ENCODE measurements around the gene ASPRV1. TPM values are rescaled to one million over a fixed set of nuclear protein-coding genes. Genes with fewer than 3 reads are reported as not detected.

ASPRV1 gene
- total RNA-seq, 1 experiment from 2014 or later: 0.71 TPM

GRCh38 chr2:69950241-69950640 is 11.2 kb downstream of the ASPRV1 start:
- Histone ChIP-seq H3K4me1 (ENCODE audit: low read length) (peaks cover 11% of the 10 kb centered on the region), H3K4me2 (ENCODE audit: low read depth, low read length, poor library complexity, severe bottlenecking) (no peak overlapping the region), H3K79me2 (ENCODE audit: low read length) (no peaks in the 10 kb centered on the region), H3K9me3 (ENCODE audit: low read length) (no peaks in the 10 kb centered on the region), H3K27me3 (ENCODE audit: low read length) (no peaks in the 10 kb centered on the region), H3K9ac (ENCODE audit: low read length) (no peak overlapping the region), H3K27ac (ENCODE audit: low read length) (no peak overlapping the region), H2AFZ (ENCODE audit: low read length) (no peak overlapping the region), H3K9me2 (replicated peaks; ENCODE audit: insufficient read depth, low read length) (no peaks in the 10 kb centered on the region), H4K20me1 (ENCODE audit: insufficient read depth, low read depth, low read length) (no peaks in the 10 kb centered on the region), H3K4me3 (ENCODE audit: low read length) (no peak overlapping the region), H3K36me3 (ENCODE audit: insufficient read depth, low read length) (no peaks in the 10 kb centered on the region)
- DNase-seq: no peak

- H3K36me3 ChIP-seq (ENCODE audit: insufficient read depth, low read length): no peaks in the 10 kb centered on the region
- no peaks in the 10 kb centered on the region for H3K9me2 ChIP-seq (replicated peaks; ENCODE audit: insufficient read depth, low read length)
- no peak overlapping the region for H3K27ac ChIP-seq (ENCODE audit: low read length)
- H3K4me3 ChIP-seq (ENCODE audit: low read length): no peak overlapping the region
- H3K4me1 ChIP-seq (ENCODE audit: low read length): peaks cover 3% of the 10 kb centered on the region
- no peaks in the 10 kb centered on the region for H3K27me3 ChIP-seq (ENCODE audit: low read length)
- H3K9ac ChIP-seq (ENCODE audit: low read length): no peak overlapping the region
- H3K4me2 ChIP-seq (ENCODE audit: low read depth, low read length, poor library complexity, severe bottlenecking): no peak overlapping the region
- H3K79me2 ChIP-seq (ENCODE audit: low read length): no peaks in the 10 kb centered on the region
- DNase-seq: no peak
- no peaks in the 10 kb centered on the region for H4K20me1 ChIP-seq (ENCODE audit: insufficient read depth, low read depth, low read length)
- no peak overlapping the region for H2AFZ ChIP-seq (ENCODE audit: low read length)
- H3K9me3 ChIP-seq (ENCODE audit: low read length): no peaks in the 10 kb centered on the region
These were observed 12.3 kb downstream of the ASPRV1 start for GRCh38 chr2:69948963-69949645.

DNA sequence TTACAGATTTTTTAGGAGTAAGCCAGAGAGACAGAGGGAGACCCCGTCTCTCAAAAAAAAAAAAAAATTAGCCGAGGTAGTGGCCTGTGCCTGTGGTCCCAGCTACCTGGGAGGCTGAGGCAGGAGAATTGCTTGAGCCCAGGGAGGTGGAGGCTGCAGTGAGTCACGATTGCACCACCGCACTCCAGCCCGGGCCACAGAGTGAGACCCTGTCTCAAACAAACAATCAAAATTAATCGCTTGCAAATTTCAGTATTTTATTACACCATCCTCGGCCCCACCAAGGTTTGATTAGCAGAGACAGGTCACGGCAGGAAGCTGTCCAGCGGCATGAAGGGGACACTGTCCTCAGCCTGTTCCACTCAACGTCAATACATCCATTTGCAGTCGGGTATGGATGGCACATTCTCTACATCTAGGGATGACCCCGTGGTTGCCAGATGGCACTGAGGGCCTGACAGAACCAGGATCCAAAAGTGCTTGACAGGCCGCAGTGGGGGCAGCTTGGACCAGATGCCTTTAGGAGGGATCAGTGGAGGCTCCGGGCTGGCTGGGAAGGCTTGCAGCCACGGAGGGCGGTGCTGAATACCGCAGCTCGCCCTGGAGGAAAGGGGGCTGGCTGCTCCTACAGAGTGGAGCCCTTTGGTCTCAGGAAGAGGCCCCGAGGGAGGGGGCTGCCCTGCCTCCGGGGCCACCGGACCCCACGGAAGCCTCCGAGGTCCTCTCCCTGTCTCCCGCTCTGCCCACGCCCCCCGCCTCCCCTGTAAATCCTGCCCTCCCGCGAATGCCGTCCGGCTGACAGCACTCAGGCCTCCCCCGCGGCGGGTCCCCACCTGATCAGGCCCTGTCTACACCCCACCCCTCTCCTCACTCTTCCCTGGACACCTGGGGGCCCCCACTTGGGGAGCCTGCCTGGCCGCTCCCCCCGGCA is 13.1 kb downstream of the ASPRV1 start:
- Histone ChIP-seq H3K27me3 (ENCODE audit: low read length) (no peaks in the 10 kb centered on the region), H3K9me3 (ENCODE audit: low read length) (no peaks in the 10 kb centered on the region), H4K20me1 (ENCODE audit: insufficient read depth, low read depth, low read length) (no peaks in the 10 kb centered on the region), H3K4me3 (ENCODE audit: low read length) (no peak overlapping the region), H2AFZ (ENCODE audit: low read length) (no peak overlapping the region), H3K27ac (ENCODE audit: low read length) (no peak overlapping the region), H3K9ac (ENCODE audit: low read length) (no peak overlapping the region), H3K4me2 (ENCODE audit: low read depth, low read length, poor library complexity, severe bottlenecking) (no peak overlapping the region), H3K9me2 (replicated peaks; ENCODE audit: insufficient read depth, low read length) (no peaks in the 10 kb centered on the region), H3K36me3 (ENCODE audit: insufficient read depth, low read length) (no peaks in the 10 kb centered on the region), H3K79me2 (ENCODE audit: low read length) (no peaks in the 10 kb centered on the region), H3K4me1 (ENCODE audit: low read length) (no peaks in the 10 kb centered on the region)
- no peak for DNase-seq

GRCh38 chr2:69947325-69947931 is 14.0 kb downstream of the ASPRV1 start:
- Histone ChIP-seq H3K9me3 (ENCODE audit: low read length) (no peaks in the 10 kb centered on the region), H3K4me2 (ENCODE audit: low read depth, low read length, poor library complexity, severe bottlenecking) (no peak overlapping the region), H3K36me3 (ENCODE audit: insufficient read depth, low read length) (peaks cover 3% of the 10 kb centered on the region; the same call in 1 of the 2 replicates), H3K4me1 (ENCODE audit: low read length) (no peaks in the 10 kb centered on the region), H3K9ac (ENCODE audit: low read length) (no peak overlapping the region), H2AFZ (ENCODE audit: low read length) (no peak overlapping the region), H3K27me3 (ENCODE audit: low read length) (no peaks in the 10 kb centered on the region), H3K79me2 (ENCODE audit: low read length) (no peaks in the 10 kb centered on the region), H3K9me2 (replicated peaks; ENCODE audit: insufficient read depth, low read length) (no peaks in the 10 kb centered on the region), H4K20me1 (ENCODE audit: insufficient read depth, low read depth, low read length) (no peaks in the 10 kb centered on the region), H3K4me3 (ENCODE audit: low read length) (no peak overlapping the region), H3K27ac (ENCODE audit: low read length) (no peak overlapping the region)
- DNase-seq: no peak

DNA sequence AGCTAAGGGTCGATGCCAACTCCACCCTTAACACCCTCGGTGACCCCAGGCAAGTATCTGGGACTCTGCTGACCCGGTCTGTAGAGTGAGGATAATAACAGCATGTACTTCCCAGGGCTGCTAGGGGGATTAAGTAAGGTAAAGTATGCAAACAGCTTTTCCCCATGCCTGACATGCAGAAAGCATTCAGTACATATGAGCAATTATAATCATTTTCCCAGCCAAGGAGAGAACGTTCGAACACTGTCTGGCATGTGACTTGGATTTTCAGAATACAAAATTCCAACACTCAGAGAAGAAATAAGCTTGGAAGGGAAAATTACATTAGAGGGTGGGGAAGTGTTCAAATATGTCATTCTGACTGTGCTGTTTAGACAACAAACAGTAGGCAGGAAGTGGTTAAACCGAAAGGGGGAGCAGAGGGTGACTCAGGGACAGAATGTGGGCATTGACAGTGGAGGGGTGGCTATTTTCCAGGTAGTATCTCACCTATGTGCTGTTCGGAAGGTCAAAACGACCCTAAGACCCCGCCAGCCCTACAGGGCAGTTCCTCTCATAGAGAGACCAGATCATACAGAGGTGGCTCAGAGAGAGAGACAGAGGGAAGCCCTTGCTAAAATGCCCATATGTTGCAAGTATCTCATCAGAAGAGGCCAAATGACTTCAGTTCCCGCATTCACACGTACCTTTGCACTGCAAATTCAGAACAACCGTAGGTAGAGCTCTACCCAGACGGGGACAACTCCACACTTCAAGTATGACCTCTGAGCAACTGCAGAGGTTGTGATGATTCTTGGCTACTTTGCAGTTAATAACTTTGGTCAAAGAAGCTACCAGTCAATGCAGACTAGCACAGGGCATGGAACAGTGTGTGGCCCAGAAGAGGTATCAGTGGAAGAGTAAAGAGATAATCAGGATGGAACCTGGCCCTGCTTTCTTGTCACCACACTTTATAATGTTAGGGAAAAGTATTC is 14.8 kb downstream of the ASPRV1 start:
- Histone ChIP-seq H3K9ac (ENCODE audit: low read length) (no peak overlapping the region), H3K9me3 (ENCODE audit: low read length) (no peaks in the 10 kb centered on the region), H3K79me2 (ENCODE audit: low read length) (no peaks in the 10 kb centered on the region), H3K36me3 (ENCODE audit: insufficient read depth, low read length) (peaks cover 9% of the 10 kb centered on the region; the same call in 1 of the 2 replicates), H3K27ac (ENCODE audit: low read length) (no peak overlapping the region), H3K4me1 (ENCODE audit: low read length) (no peaks in the 10 kb centered on the region), H4K20me1 (ENCODE audit: insufficient read depth, low read depth, low read length) (no peaks in the 10 kb centered on the region), H3K9me2 (replicated peaks; ENCODE audit: insufficient read depth, low read length) (no peaks in the 10 kb centered on the region), H3K4me2 (ENCODE audit: low read depth, low read length, poor library complexity, severe bottlenecking) (no peak overlapping the region), H3K4me3 (ENCODE audit: low read length) (no peak overlapping the region), H2AFZ (ENCODE audit: low read length) (no peak overlapping the region), H3K27me3 (ENCODE audit: low read length) (no peaks in the 10 kb centered on the region)
- DNase-seq: no peak

- H2AFZ ChIP-seq (ENCODE audit: low read length): no peak overlapping the region
- no peak overlapping the region for H3K9ac ChIP-seq (ENCODE audit: low read length)
- H3K4me3 ChIP-seq (ENCODE audit: low read length): no peak overlapping the region
These were observed 15.5 kb downstream of the ASPRV1 start for GRCh38 chr2:69945941-69946340.

GRCh38 chr2:69945441-69945840 is 16.0 kb downstream of the ASPRV1 start:
- no peak overlapping the region for H3K9ac ChIP-seq (ENCODE audit: low read length)
- H4K20me1 ChIP-seq (ENCODE audit: insufficient read depth, low read depth, low read length): no peaks in the 10 kb centered on the region
- no peak for DNase-seq
- H3K27ac ChIP-seq (ENCODE audit: low read length): no peak overlapping the region
- no peaks in the 10 kb centered on the region for H3K27me3 ChIP-seq (ENCODE audit: low read length)
- no peak overlapping the region for H3K4me2 ChIP-seq (ENCODE audit: low read depth, low read length, poor library complexity, severe bottlenecking)
- H3K9me3 ChIP-seq (ENCODE audit: low read length): no peaks in the 10 kb centered on the region
- no peaks in the 10 kb centered on the region for H3K79me2 ChIP-seq (ENCODE audit: low read length)
- peaks cover 17% of the 10 kb centered on the region; the same call in 1 of the 2 replicates for H3K36me3 ChIP-seq (ENCODE audit: insufficient read depth, low read length)
- no peak overlapping the region for H3K4me3 ChIP-seq (ENCODE audit: low read length)
- no peak overlapping the region for H2AFZ ChIP-seq (ENCODE audit: low read length)
- H3K4me1 ChIP-seq (ENCODE audit: low read length): no peaks in the 10 kb centered on the region
- no peaks in the 10 kb centered on the region for H3K9me2 ChIP-seq (replicated peaks; ENCODE audit: insufficient read depth, low read length)

More at GRCh38 chr2:69945941-69946340, 15.5 kb downstream of the ASPRV1 start:
- no peak overlapping the region for H3K27ac ChIP-seq (ENCODE audit: low read length)
- no peaks in the 10 kb centered on the region for H3K27me3 ChIP-seq (ENCODE audit: low read length)
- no peaks in the 10 kb centered on the region for H3K9me2 ChIP-seq (replicated peaks; ENCODE audit: insufficient read depth, low read length)
- H3K4me1 ChIP-seq (ENCODE audit: low read length): no peaks in the 10 kb centered on the region
- DNase-seq: no peak
- H3K36me3 ChIP-seq (ENCODE audit: insufficient read depth, low read length): peaks cover 16% of the 10 kb centered on the region; the same call in 1 of the 2 replicates
- no peaks in the 10 kb centered on the region for H3K79me2 ChIP-seq (ENCODE audit: low read length)
- no peaks in the 10 kb centered on the region for H4K20me1 ChIP-seq (ENCODE audit: insufficient read depth, low read depth, low read length)
- no peak overlapping the region for H3K4me2 ChIP-seq (ENCODE audit: low read depth, low read length, poor library complexity, severe bottlenecking)
- no peaks in the 10 kb centered on the region for H3K9me3 ChIP-seq (ENCODE audit: low read length)
